Erythroblast (primary cell): ENCODE measurements around the gene CELSR3.

Experiments
- DNase-seq, 2 experiments: peaks; one replicate each; lab custom pipeline; 2025; lab: John Stamatoyannopoulos, UW
- GATA1 ChIP-seq: IDR thresholded peaks from 2 replicates; pipeline ENCODE4 v1.6.1; 2011; ENCODE audit warnings: low read depth, mild to moderate bottlenecking, control low read depth, low read length, moderate library complexity
- POLR2A ChIP-seq: IDR thresholded peaks from 2 replicates; pipeline ENCODE4 v1.6.1; 2011; ENCODE audit warnings: mild to moderate bottlenecking, low read length

CELSR3 gene

GRCh38 chr3:48591886-48592518, 70.7 kb downstream of the CELSR3 start:
- TF ChIP-seq POLR2A (no peak), GATA1 (no peak)

GRCh38 chr3:48591436-48591835, 71.2 kb downstream of the CELSR3 start:
- DNase-seq, result no peak

More at GRCh38 chr3:48591886-48592518, 70.7 kb downstream of the CELSR3 start:
- no peak for DNase-seq

GRCh38 chr3:48588230-48588629, 74.5 kb downstream of the CELSR3 start:
- no peak for TF ChIP-seq GATA1
- DNase-seq, result no peak

More at GRCh38 chr3:48591436-48591835, 71.2 kb downstream of the CELSR3 start:
- TF ChIP-seq GATA1 (no peak), POLR2A (no peak)

GRCh38 chr3:48587686-48588085, 75.0 kb downstream of the CELSR3 start:
- DNase-seq, result no peak
- TF ChIP-seq GATA1, result no peak
- TF ChIP-seq POLR2A, result no peak
